K562 (cell line): ENCODE measurements around the gene LGALS16.

Experiments
- CTCF ChIP-seq, 3 experiments: IDR thresholded peaks in 2 of 3; conservative IDR thresholded peaks in 1 of 3; 2 replicates each; pipeline ENCODE4 v1.5.1; 2011 to 2012; ENCODE audit warnings: low read length in 3 of 3, mild to moderate bottlenecking in 3 of 3, control low read depth in 2 of 3, improper control_type of control experiment in 1 of 3, inconsistent platforms in 1 of 3, low read depth in 1 of 3, mixed read lengths in 1 of 3, moderate library complexity in 1 of 3; ENCODE audit not compliant: insufficient read depth in 2 of 3
- REST ChIP-seq, 2 experiments: fragments of 450-650 bp; formaldehyde crosslinking in 1 of 2; IDR thresholded peaks; 2 replicates each; pipeline versions ENCODE4 v1.4.0 to v1.6.1; 2014 to 2020; ENCODE audit warnings: mild to moderate bottlenecking in 2 of 2, borderline replicate concordance in 1 of 2, low read depth in 1 of 2
- SNRNP70 ChIP-seq: fragments of 200-400 bp; formaldehyde crosslinking; optimal IDR thresholded peaks from 2 replicates; pipeline ENCODE3; 2017; ENCODE audit warnings: low read depth, low read length
- USF2 ChIP-seq: sonication (generic); formaldehyde crosslinking; IDR thresholded peaks from 2 replicates; pipeline ENCODE4 v1.5.0; 2020; ENCODE audit warnings: missing genetic modification reagents
- ZKSCAN1 ChIP-seq: fragments of 150-350 bp; IDR thresholded peaks from 2 replicates; pipeline ENCODE4 v1.6.1; 2016; ENCODE audit warnings: low read depth, low read length
- ZNF280B ChIP-seq: fragments of 250-450 bp; sonication (Bioruptor Pico); IDR thresholded peaks from 2 replicates; pipeline ENCODE4 v1.5.1; 2021; ENCODE audit warnings: mild to moderate bottlenecking
- TF ChIP-seq, protein P1 (sequence below): sonication (generic); formaldehyde crosslinking; IDR thresholded peaks from 2 replicates; pipeline ENCODE4 v1.8.1; 2023; ENCODE audit warnings: mild to moderate bottlenecking, missing genetic modification reagents
- TF ChIP-seq, protein P2 (sequence below): sonication (generic); formaldehyde crosslinking; IDR thresholded peaks from 2 replicates; pipeline ENCODE4 v1.8.1; 2023; ENCODE audit warnings: mild to moderate bottlenecking, missing genetic modification reagents

GRCh38 chr19:39695759-39696158 is 40.0 kb downstream of the LGALS16 start:
- TF ChIP-seq, protein P1, sequence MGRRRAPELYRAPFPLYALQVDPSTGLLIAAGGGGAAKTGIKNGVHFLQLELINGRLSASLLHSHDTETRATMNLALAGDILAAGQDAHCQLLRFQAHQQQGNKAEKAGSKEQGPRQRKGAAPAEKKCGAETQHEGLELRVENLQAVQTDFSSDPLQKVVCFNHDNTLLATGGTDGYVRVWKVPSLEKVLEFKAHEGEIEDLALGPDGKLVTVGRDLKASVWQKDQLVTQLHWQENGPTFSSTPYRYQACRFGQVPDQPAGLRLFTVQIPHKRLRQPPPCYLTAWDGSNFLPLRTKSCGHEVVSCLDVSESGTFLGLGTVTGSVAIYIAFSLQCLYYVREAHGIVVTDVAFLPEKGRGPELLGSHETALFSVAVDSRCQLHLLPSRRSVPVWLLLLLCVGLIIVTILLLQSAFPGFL, result no peak
- no peak for TF ChIP-seq REST (IDR thresholded peaks at IDR 0.05; ENCODE audit: borderline replicate concordance)
- TF ChIP-seq REST (CRISPR knock-in tag; IDR thresholded peaks at IDR 0.05; ENCODE audit: low read depth), result no peak
- TF ChIP-seq ZNF280B (CRISPR knock-in tag), result no peak
- TF ChIP-seq CTCF (IDR thresholded peaks at IDR 0.05 in 2 of 3, conservative IDR thresholded peaks at IDR 0.05 in 1 of 3; ENCODE audit: insufficient read depth in 2 of 3, low read depth in 1 of 3, low read length in 3 of 3), result no peak
- no peak for TF ChIP-seq SNRNP70
- no peak for TF ChIP-seq ZKSCAN1
- TF ChIP-seq, protein P2, sequence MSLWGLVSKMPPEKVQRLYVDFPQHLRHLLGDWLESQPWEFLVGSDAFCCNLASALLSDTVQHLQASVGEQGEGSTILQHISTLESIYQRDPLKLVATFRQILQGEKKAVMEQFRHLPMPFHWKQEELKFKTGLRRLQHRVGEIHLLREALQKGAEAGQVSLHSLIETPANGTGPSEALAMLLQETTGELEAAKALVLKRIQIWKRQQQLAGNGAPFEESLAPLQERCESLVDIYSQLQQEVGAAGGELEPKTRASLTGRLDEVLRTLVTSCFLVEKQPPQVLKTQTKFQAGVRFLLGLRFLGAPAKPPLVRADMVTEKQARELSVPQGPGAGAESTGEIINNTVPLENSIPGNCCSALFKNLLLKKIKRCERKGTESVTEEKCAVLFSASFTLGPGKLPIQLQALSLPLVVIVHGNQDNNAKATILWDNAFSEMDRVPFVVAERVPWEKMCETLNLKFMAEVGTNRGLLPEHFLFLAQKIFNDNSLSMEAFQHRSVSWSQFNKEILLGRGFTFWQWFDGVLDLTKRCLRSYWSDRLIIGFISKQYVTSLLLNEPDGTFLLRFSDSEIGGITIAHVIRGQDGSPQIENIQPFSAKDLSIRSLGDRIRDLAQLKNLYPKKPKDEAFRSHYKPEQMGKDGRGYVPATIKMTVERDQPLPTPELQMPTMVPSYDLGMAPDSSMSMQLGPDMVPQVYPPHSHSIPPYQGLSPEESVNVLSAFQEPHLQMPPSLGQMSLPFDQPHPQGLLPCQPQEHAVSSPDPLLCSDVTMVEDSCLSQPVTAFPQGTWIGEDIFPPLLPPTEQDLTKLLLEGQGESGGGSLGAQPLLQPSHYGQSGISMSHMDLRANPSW (CRISPR knock-in tag), result no peak
- TF ChIP-seq USF2 (CRISPR knock-in tag), result no peak
